ENCODE measurements around the gene SRBD1. TPM values are rescaled to one million over a fixed set of nuclear protein-coding genes. Genes with fewer than 3 reads are reported as not detected.

SRBD1 gene, protein sequence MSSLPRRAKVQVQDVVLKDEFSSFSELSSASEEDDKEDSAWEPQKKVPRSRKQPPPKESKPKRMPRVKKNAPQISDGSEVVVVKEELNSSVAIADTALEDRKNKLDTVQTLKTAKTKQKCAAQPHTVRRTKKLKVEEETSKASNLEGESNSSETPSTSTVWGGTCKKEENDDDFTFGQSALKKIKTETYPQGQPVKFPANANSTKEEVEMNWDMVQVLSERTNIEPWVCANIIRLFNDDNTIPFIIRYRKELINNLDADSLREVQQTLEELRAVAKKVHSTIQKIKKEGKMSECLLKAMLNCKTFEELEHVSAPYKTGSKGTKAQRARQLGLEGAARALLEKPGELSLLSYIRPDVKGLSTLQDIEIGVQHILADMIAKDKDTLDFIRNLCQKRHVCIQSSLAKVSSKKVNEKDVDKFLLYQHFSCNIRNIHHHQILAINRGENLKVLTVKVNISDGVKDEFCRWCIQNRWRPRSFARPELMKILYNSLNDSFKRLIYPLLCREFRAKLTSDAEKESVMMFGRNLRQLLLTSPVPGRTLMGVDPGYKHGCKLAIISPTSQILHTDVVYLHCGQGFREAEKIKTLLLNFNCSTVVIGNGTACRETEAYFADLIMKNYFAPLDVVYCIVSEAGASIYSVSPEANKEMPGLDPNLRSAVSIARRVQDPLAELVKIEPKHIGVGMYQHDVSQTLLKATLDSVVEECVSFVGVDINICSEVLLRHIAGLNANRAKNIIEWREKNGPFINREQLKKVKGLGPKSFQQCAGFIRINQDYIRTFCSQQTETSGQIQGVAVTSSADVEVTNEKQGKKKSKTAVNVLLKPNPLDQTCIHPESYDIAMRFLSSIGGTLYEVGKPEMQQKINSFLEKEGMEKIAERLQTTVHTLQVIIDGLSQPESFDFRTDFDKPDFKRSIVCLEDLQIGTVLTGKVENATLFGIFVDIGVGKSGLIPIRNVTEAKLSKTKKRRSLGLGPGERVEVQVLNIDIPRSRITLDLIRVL
- 21.4 and 32.6 TPM in 2 replicates for total RNA-seq

DNA sequence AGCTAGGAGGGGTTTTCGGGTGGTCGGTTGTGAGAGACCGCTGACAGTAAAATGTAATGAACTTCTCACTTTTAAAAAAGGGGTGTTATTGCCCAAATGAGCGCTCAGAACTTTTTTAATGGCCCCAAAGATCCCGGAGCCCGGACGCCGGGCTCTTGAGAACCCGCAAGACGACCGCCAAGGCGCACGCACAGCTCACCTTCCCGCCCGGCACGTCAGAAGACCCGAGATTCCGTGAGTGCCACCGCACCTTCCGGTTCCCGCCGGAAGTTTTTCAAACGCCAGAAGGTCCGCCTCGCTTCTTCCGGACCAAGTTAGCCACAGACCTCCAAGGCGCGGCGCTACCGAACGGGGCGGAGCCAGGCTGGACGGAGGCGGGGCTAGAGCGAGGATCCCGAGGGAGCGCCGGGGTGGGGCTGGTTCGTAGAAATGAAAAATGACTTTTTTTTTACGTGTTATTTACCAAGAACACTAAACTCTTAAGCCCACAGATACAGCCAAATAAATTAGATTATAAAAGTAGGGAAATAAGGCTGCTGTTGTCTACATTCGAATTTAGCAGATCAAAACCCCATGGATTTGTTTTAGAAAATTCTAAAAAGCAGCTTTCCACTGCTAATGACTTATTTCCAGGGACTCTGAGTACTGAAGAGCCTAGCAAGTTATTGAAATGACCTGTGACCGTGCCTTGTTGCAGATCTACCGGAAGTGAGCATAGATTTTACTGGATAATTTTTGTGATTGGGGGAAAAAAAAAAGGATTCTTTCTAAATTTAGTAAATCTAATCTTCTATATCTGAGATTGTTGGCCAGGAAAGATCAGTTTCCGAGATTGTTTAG is at the start of gene SRBD1:
SRBD1 (minus strand) TSS at position 248 of the 840 bp plus-strand sequence. CDS start 5,826 bp downstream, outside the sequence.

DNA sequence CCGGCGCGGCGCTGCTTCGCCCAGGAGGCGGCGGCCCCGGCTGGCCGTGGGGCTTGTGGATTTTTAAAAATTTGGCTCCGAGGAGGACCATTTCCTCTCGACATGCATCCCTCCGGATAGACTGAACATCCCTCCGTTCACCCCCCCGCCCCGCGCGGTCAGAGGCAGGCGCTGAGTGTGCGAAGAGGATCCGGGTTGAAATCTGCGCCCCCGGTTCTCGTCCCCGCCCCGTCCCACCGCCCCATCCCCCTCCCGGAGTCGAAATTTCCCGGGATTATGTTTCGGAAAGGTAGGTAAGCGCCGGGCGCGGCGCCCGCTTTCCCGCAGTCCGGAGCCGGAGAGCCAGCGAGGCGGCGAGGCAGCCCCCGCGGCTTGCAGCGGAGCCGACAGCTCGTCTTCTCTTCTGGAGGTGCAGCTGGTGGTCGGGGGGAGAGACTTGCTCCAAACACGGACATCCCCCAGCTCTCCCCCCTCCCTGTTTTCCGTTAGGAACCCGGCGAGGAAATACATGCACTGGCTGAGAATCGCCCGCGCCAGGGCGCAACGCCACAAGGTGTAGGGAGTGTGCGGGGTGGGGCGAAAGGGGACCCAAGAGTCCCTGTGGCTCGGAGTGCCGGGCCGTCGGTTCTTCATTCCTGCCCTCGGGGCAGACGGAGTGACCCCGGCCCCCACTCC is 40.5 kb upstream of the SRBD1 start, which contains the start of gene PRKCE:
PRKCE (plus strand) TSS at position 261 of the 675 bp plus-strand sequence.

Other genes starting within 250 kb of the SRBD1 start
- 9.1 and 11.5 TPM in 2 replicates for gene PRKCE, start 40.4 kb upstream of the SRBD1 start, total RNA-seq

All from uterine smooth muscle cell (primary cell).